Measurements from ENCODE around the gene RRH.

The RRH gene

GRCh38 chr4:109801895-109802319, 25.9 kb upstream of the RRH start, which contains the start of gene CFI:
Gene CFI (minus strand): TSS chr4:109801999. CDS start chr4:109801971, 28 bp downstream.
- peak in 2 of 3 donors; percentile 53 to 56 for DNase-seq
- Histone ChIP-seq H3K27me3 (replicated peaks in 2 of 5; ENCODE audit: control insufficient read depth in 4 of 5, insufficient read depth in 5 of 5, low read length in 4 of 5) (no peaks in the 10 kb centered on the region), H3K36me3 (ENCODE audit: control insufficient read depth in 4 of 4, insufficient read depth in 4 of 4, low read length in 3 of 4) (no peaks in the 10 kb centered on the region), H3K9me3 (ENCODE audit: control extremely low read depth in 1 of 5, control insufficient read depth in 4 of 5, insufficient read depth in 2 of 5, low read depth in 1 of 5, low read length in 4 of 5) (peaks cover 0 to 4% (median 0%) of the 10 kb centered on the region in 5 experiments), H3K4me3 (ENCODE audit: control insufficient read depth in 1 of 7, extremely low read depth in 1 of 7, insufficient read depth in 4 of 7, low read depth in 2 of 7, low read length in 6 of 7) (peak within 1 kb of the TSS in 2 of 7 experiments; percentile 16 to 34), H3K27ac (ENCODE audit: insufficient read depth in 1 of 2, low read depth in 1 of 2, low read length in 2 of 2, poor library complexity in 1 of 2, severe bottlenecking in 2 of 2) (no peak within 1 kb of the TSS), H3K4me1 (ENCODE audit: control extremely low read depth in 1 of 4, control insufficient read depth in 4 of 4, insufficient read depth in 4 of 4, low read length in 3 of 4) (peaks cover 0 to 18% (median 5%) of the 10 kb centered on the region in 4 experiments)
- CTCF ChIA-PET: interaction anchor here (1.2 to 4.3 kb wide), 2 partner anchors 21 to 98 kb away, joined by 3 to 14 read pairs; partner anchors contain the start of gene CASP6
- WGBS (ENCODE audit: insufficient coverage): 70% methylated on average over 2 of the region's 2 CpGs
- POLR2A ChIA-PET: no interaction called here

GRCh38 chr4:109803924-109804571, 23.7 kb upstream of the RRH start:
- POLR2A ChIA-PET: interaction anchor here (1.2 kb wide), 1 partner anchor 101 kb away, joined by 3 read pairs; the partner anchor contains the start of gene CASP6
- H3K27ac ChIP-seq (ENCODE audit: insufficient read depth in 1 of 2, low read depth in 1 of 2, low read length in 2 of 2, poor library complexity in 1 of 2, severe bottlenecking in 2 of 2): no peak overlapping the region
- 83% methylated on average over 2 of the region's 4 CpGs for WGBS (ENCODE audit: insufficient coverage)
- no peaks in the 10 kb centered on the region for H3K9me3 ChIP-seq (ENCODE audit: control extremely low read depth in 1 of 5, control insufficient read depth in 4 of 5, insufficient read depth in 2 of 5, low read depth in 1 of 5, low read length in 4 of 5)
- H3K36me3 ChIP-seq (ENCODE audit: control insufficient read depth in 4 of 4, insufficient read depth in 4 of 4, low read length in 3 of 4): no peaks in the 10 kb centered on the region
- H3K4me3 ChIP-seq (ENCODE audit: control insufficient read depth in 1 of 7, extremely low read depth in 1 of 7, insufficient read depth in 4 of 7, low read depth in 2 of 7, low read length in 6 of 7): no peak overlapping the region
- peaks cover 0 to 18% (median 5%) of the 10 kb centered on the region in 4 experiments for H3K4me1 ChIP-seq (ENCODE audit: control extremely low read depth in 1 of 4, control insufficient read depth in 4 of 4, insufficient read depth in 4 of 4, low read length in 3 of 4)
- no peaks in the 10 kb centered on the region for H3K27me3 ChIP-seq (replicated peaks in 2 of 5; ENCODE audit: control insufficient read depth in 4 of 5, insufficient read depth in 5 of 5, low read length in 4 of 5)
- CTCF ChIA-PET: interaction anchor here (1.0 to 4.3 kb wide), 6 partner anchors 8 to 381 kb away, joined by 3 to 14 read pairs (median 4); partner anchors contain the start of gene CASP6
- DNase-seq: peak; percentile 53 to 69 (median 69)

GRCh38 chr4:109809655-109810054, 18.1 kb upstream of the RRH start:
- CTCF ChIA-PET: no interaction called here

GRCh38 chr4:109810552-109811387, 17.0 kb upstream of the RRH start:
- Histone ChIP-seq H3K27ac (ENCODE audit: insufficient read depth in 1 of 2, low read depth in 1 of 2, low read length in 2 of 2, poor library complexity in 1 of 2, severe bottlenecking in 2 of 2) (no peak overlapping the region), H3K4me3 (ENCODE audit: control insufficient read depth in 1 of 7, extremely low read depth in 1 of 7, insufficient read depth in 4 of 7, low read depth in 2 of 7, low read length in 6 of 7) (no peak overlapping the region), H3K4me1 (ENCODE audit: control extremely low read depth in 1 of 4, control insufficient read depth in 4 of 4, insufficient read depth in 4 of 4, low read length in 3 of 4) (peaks cover 3 to 19% (median 8%) of the 10 kb centered on the region in 4 experiments), H3K27me3 (replicated peaks in 2 of 5; ENCODE audit: control insufficient read depth in 4 of 5, insufficient read depth in 5 of 5, low read length in 4 of 5) (no peaks in the 10 kb centered on the region), H3K36me3 (ENCODE audit: control insufficient read depth in 4 of 4, insufficient read depth in 4 of 4, low read length in 3 of 4) (no peaks in the 10 kb centered on the region), H3K9me3 (ENCODE audit: control extremely low read depth in 1 of 5, control insufficient read depth in 4 of 5, insufficient read depth in 2 of 5, low read depth in 1 of 5, low read length in 4 of 5) (no peaks in the 10 kb centered on the region)
- ChIA-PET CTCF (interaction anchor here (0.9 kb wide), 1 partner anchor 12 kb away, joined by 3 read pairs; no protein-coding TSS in a partner anchor), POLR2A (no interaction called here)
- 93% methylated on average over 10 of the region's 11 CpGs for WGBS (ENCODE audit: insufficient coverage)
- DNase-seq: no peak

More at GRCh38 chr4:109809655-109810054, 18.1 kb upstream of the RRH start:
- 90% methylated on average over 2 of the region's 2 CpGs for WGBS (ENCODE audit: insufficient coverage)
- H3K9me3 ChIP-seq (ENCODE audit: control extremely low read depth in 1 of 5, control insufficient read depth in 4 of 5, insufficient read depth in 2 of 5, low read depth in 1 of 5, low read length in 4 of 5): no peaks in the 10 kb centered on the region
- H3K27ac ChIP-seq (ENCODE audit: insufficient read depth in 1 of 2, low read depth in 1 of 2, low read length in 2 of 2, poor library complexity in 1 of 2, severe bottlenecking in 2 of 2): no peak overlapping the region
- no peak overlapping the region for H3K4me3 ChIP-seq (ENCODE audit: control insufficient read depth in 1 of 7, extremely low read depth in 1 of 7, insufficient read depth in 4 of 7, low read depth in 2 of 7, low read length in 6 of 7)
- H3K4me1 ChIP-seq (ENCODE audit: control extremely low read depth in 1 of 4, control insufficient read depth in 4 of 4, insufficient read depth in 4 of 4, low read length in 3 of 4): peaks cover 2 to 12% (median 3%) of the 10 kb centered on the region in 4 experiments
- DNase-seq: no peak
- H3K36me3 ChIP-seq (ENCODE audit: control insufficient read depth in 4 of 4, insufficient read depth in 4 of 4, low read length in 3 of 4): no peaks in the 10 kb centered on the region
- H3K27me3 ChIP-seq (replicated peaks in 2 of 5; ENCODE audit: control insufficient read depth in 4 of 5, insufficient read depth in 5 of 5, low read length in 4 of 5): no peaks in the 10 kb centered on the region
- POLR2A ChIA-PET: interaction anchor here (0.7 kb wide), 1 partner anchor 1686 kb away, joined by 6 read pairs; no protein-coding TSS in a partner anchor

- ChIA-PET CTCF (interaction anchor here (1.1 kb wide), 1 partner anchor 8 kb away, joined by 3 read pairs; no protein-coding TSS in a partner anchor), POLR2A (no interaction called here)
- H3K36me3 ChIP-seq (ENCODE audit: control insufficient read depth in 4 of 4, insufficient read depth in 4 of 4, low read length in 3 of 4): no peaks in the 10 kb centered on the region
- no peaks in the 10 kb centered on the region for H3K27me3 ChIP-seq (replicated peaks in 2 of 5; ENCODE audit: control insufficient read depth in 4 of 5, insufficient read depth in 5 of 5, low read length in 4 of 5)
- no peak overlapping the region for H3K4me3 ChIP-seq (ENCODE audit: control insufficient read depth in 1 of 7, extremely low read depth in 1 of 7, insufficient read depth in 4 of 7, low read depth in 2 of 7, low read length in 6 of 7)
- H3K4me1 ChIP-seq (ENCODE audit: control extremely low read depth in 1 of 4, control insufficient read depth in 4 of 4, insufficient read depth in 4 of 4, low read length in 3 of 4): peaks cover 6 to 25% (median 11%) of the 10 kb centered on the region in 4 experiments
- peak in 2 of 3 donors; percentile 43 to 59 for DNase-seq
- WGBS (ENCODE audit: insufficient coverage): no CpG with 5 or more reads among the region's 3 CpGs
- H3K9me3 ChIP-seq (ENCODE audit: control extremely low read depth in 1 of 5, control insufficient read depth in 4 of 5, insufficient read depth in 2 of 5, low read depth in 1 of 5, low read length in 4 of 5): no peaks in the 10 kb centered on the region
- no peak overlapping the region for H3K27ac ChIP-seq (ENCODE audit: insufficient read depth in 1 of 2, low read depth in 1 of 2, low read length in 2 of 2, poor library complexity in 1 of 2, severe bottlenecking in 2 of 2)
These were observed 16.1 kb upstream of the RRH start for GRCh38 chr4:109811707-109812106.

GRCh38 chr4:109815151-109816081, 12.4 kb upstream of the RRH start, which contains the start of gene GAR1:
Gene GAR1 (plus strand): TSS chr4:109815762. CDS start chr4:109816165, 403 bp downstream.
- Histone ChIP-seq H3K27ac (ENCODE audit: insufficient read depth in 1 of 2, low read depth in 1 of 2, low read length in 2 of 2, poor library complexity in 1 of 2, severe bottlenecking in 2 of 2) (peak within 1 kb of the TSS; percentile 97 to 99), H3K4me3 (ENCODE audit: control insufficient read depth in 1 of 7, extremely low read depth in 1 of 7, insufficient read depth in 4 of 7, low read depth in 2 of 7, low read length in 6 of 7) (peak within 1 kb of the TSS; percentile 63 to 97 (median 91)), H3K27me3 (replicated peaks in 2 of 5; ENCODE audit: control insufficient read depth in 4 of 5, insufficient read depth in 5 of 5, low read length in 4 of 5) (no peaks in the 10 kb centered on the region), H3K4me1 (ENCODE audit: control extremely low read depth in 1 of 4, control insufficient read depth in 4 of 4, insufficient read depth in 4 of 4, low read length in 3 of 4) (peaks cover 9 to 30% (median 14%) of the 10 kb centered on the region in 4 experiments), H3K9me3 (ENCODE audit: control extremely low read depth in 1 of 5, control insufficient read depth in 4 of 5, insufficient read depth in 2 of 5, low read depth in 1 of 5, low read length in 4 of 5) (no peaks in the 10 kb centered on the region), H3K36me3 (ENCODE audit: control insufficient read depth in 4 of 4, insufficient read depth in 4 of 4, low read length in 3 of 4) (peaks cover 0 to 22% (median 16%) of the 10 kb centered on the region in 4 experiments)
- POLR2A ChIA-PET: interaction anchor here (0.6 to 1.0 kb wide), 2 partner anchors 85 to 132 kb away, joined by 3 to 4 read pairs; partner anchors contain the start of gene PLA2G12A
- CTCF ChIA-PET: interaction anchor here (0.6 to 3.2 kb wide), 7 partner anchors 10 to 397 kb away, joined by 3 to 13 read pairs (median 4); partner anchors contain the start of genes CASP6 and RRH
- DNase-seq: peak; percentile 96 to 98 (median 97)
- WGBS (ENCODE audit: insufficient coverage): 0% methylated on average over 42 of the region's 53 CpGs

All from common myeloid progenitor, CD34-positive (primary cell).